Esophagus squamous epithelium (tissue), 5 donors: ENCODE data around the gene NOB1. TPM values are rescaled to one million over a fixed set of nuclear protein-coding genes. Genes with fewer than 3 reads are reported as not detected.
"Not testable (repeated sequence)": the region's sequence is repeated elsewhere in the genome, so short reads cannot be mapped to it uniquely, and the experiment has no call there.

Experiments
- DNase-seq: peaks from one replicate; lab custom pipeline; 2025; lab: John Stamatoyannopoulos, UW
- H3K27ac ChIP-seq, 4 donors: fragments of 200-600 bp; sonication (generic); one replicate each; pipeline ENCODE4 v1.5.1; 2016 to 2019; ENCODE audit warnings: mild to moderate bottlenecking in 1 of 4
- H3K27me3 ChIP-seq, 4 donors: fragments of 200-600 bp; sonication (generic); 1 replicate in 3 of 4; 2 replicates in 1 of 4; pipeline versions ENCODE4 v1.5.1 to v1.6.0; 2017 to 2021; ENCODE audit warnings: antibody characterized with exemption in 1 of 4
- H3K36me3 ChIP-seq, 3 donors: fragments of 200-600 bp; sonication (generic); one replicate each; pipeline ENCODE4 v1.5.1; 2016 to 2019
- H3K4me1 ChIP-seq, 3 donors: fragments of 200-600 bp; sonication (generic); one replicate each; pipeline ENCODE4 v1.5.1; 2017 to 2019
- H3K4me3 ChIP-seq, 4 donors: fragments of 200-600 bp; sonication (generic); 1 replicate in 3 of 4; 2 replicates in 1 of 4; pipeline ENCODE4 v1.5.1; 2016 to 2019; ENCODE audit warnings: mild to moderate bottlenecking in 2 of 4, moderate library complexity in 1 of 4
- H3K9me3 ChIP-seq, 3 donors: fragments of 200-600 bp; sonication (generic); one replicate each; pipeline ENCODE4 v1.5.1; 2016 to 2019
- CTCF ChIP-seq, 6 experiments: fragments of 450-650 bp in 4 of 6; fragments of 200-600 bp in 2 of 6; sonication (generic) in 2 of 6; IDR thresholded peaks; one replicate each; pipeline ENCODE4 v1.5.1; 2016 to 2019; ENCODE audit warnings: antibody characterized with exemption in 6 of 6, mild to moderate bottlenecking in 4 of 6, moderate library complexity in 4 of 6
- POLR2A ChIP-seq, 4 donors: fragments of 450-650 bp; IDR thresholded peaks; one replicate each; pipeline ENCODE4 v1.6.1; 2017; ENCODE audit warnings: antibody characterized with exemption in 4 of 4, mild to moderate bottlenecking in 4 of 4, moderate library complexity in 3 of 4
- WGBS, 2 donors: methylation state at CpG; one replicate each; pipeline ENCODE4 v1.1.5; 2018; 5-methylcytosine and 5-hydroxymethylcytosine counted together
- intact Hi-C: fragments of 100-400 bp; cut with DNase I; formaldehyde crosslinking; loops from one replicate; pipeline ENCODE4 v1.15.0; 2022
- total RNA-seq, 4 donors: library from RNA; depleted of rRNA; stranded (reverse); fragments of >200 nt; gene quantifications; one replicate each; pipeline ENCODE4 v1.1.0, GENCODE V29; 2016
- donor health status: DM: yes; HTN: yes; CAD: no.

The NOB1 gene
- total RNA-seq, 4 donors from 2014 or later: 34.4 to 55.1 (median 45.2) TPM

GRCh38 chr16:69796285-69797118, 41.8 kb upstream of the NOB1 start:
- H3K27ac ChIP-seq: no peak overlapping the region
- WGBS, 2 donors: 42 to 47% methylated on average over 17 to 19 of the region's 19 CpGs
- intact Hi-C loops: loop anchor here (5.0 kb wide), 1 partner anchor 136 kb away; no protein-coding TSS in a partner anchor

GRCh38 chr16:69794486-69794885, 39.8 kb upstream of the NOB1 start:
- Histone ChIP-seq H3K4me1 (peaks cover 0 to 8% (median 0%) of the 10 kb centered on the region in 3 donors), H3K36me3 (peaks cover 0 to 43% (median 6%) of the 10 kb centered on the region in 3 donors), H3K27ac (no peak overlapping the region), H3K4me3 (no peak overlapping the region), H3K27me3 (no peaks in the 10 kb centered on the region), H3K9me3 (no peaks in the 10 kb centered on the region)
- no peak for TF ChIP-seq CTCF (IDR thresholded peaks at IDR 0.05)
- TF ChIP-seq POLR2A (IDR thresholded peaks at IDR 0.05): no peak
- no peak for DNase-seq
- 72 to 73% methylated on average over 2 of the region's 2 CpGs for WGBS, 2 donors
- intact Hi-C loops: no loop called here

More at GRCh38 chr16:69796285-69797118, 41.8 kb upstream of the NOB1 start:
- peak overlapping the region in 1 of 4 donors; percentile 37 for H3K4me3 ChIP-seq
- H3K27me3 ChIP-seq: no peaks in the 10 kb centered on the region
- peaks cover 0 to 44% (median 6%) of the 10 kb centered on the region in 3 donors for H3K36me3 ChIP-seq
- no peaks in the 10 kb centered on the region for H3K9me3 ChIP-seq
- no peak for DNase-seq
- peak; percentile 80 to 93 (median 83) for TF ChIP-seq CTCF (IDR thresholded peaks at IDR 0.05)
- no peak for TF ChIP-seq POLR2A (IDR thresholded peaks at IDR 0.05)
- H3K4me1 ChIP-seq: peaks cover 0 to 8% (median 0%) of the 10 kb centered on the region in 3 donors

- Histone ChIP-seq H3K36me3 (peaks cover 0 to 43% (median 5%) of the 10 kb centered on the region in 3 donors), H3K4me3 (no peak overlapping the region), H3K4me1 (peaks cover 0 to 8% (median 0%) of the 10 kb centered on the region in 3 donors), H3K9me3 (no peaks in the 10 kb centered on the region), H3K27ac (no peak overlapping the region), H3K27me3 (no peaks in the 10 kb centered on the region)
- TF ChIP-seq POLR2A (IDR thresholded peaks at IDR 0.05) (no peak), CTCF (IDR thresholded peaks at IDR 0.05) (no peak)
- intact Hi-C loops: no loop called here
- 76 to 98% methylated on average over 4 of the region's 4 CpGs for WGBS, 2 donors
- no peak for DNase-seq
Observed at GRCh38 chr16:69793526-69793925, 38.8 kb upstream of the NOB1 start.

GRCh38 chr16:69791391-69791847, 36.7 kb upstream of the NOB1 start:
- H3K4me3 ChIP-seq, intact Hi-C loops, H3K27ac ChIP-seq, H3K27me3 ChIP-seq, DNase-seq, H3K4me1 ChIP-seq, H3K9me3 ChIP-seq: not testable (repeated sequence)
- WGBS, 2 donors: 92 to 97% methylated on average over 4 to 6 of the region's 6 CpGs
- H3K36me3 ChIP-seq: peaks cover 0 to 62% (median 9%) of the 10 kb centered on the region in 3 donors

GRCh38 chr16:69787883-69788282, 33.2 kb upstream of the NOB1 start:
- Histone ChIP-seq H3K36me3 (peaks cover 0 to 83% (median 9%) of the 10 kb centered on the region in 3 donors), H3K27me3 (no peaks in the 10 kb centered on the region), H3K27ac (no peak overlapping the region), H3K4me3 (no peak overlapping the region), H3K4me1 (no peaks in the 10 kb centered on the region), H3K9me3 (no peaks in the 10 kb centered on the region)
- 96 to 100% methylated on average over 2 to 4 of the region's 4 CpGs for WGBS, 2 donors
- TF ChIP-seq CTCF (IDR thresholded peaks at IDR 0.05) (no peak), POLR2A (IDR thresholded peaks at IDR 0.05) (no peak)
- intact Hi-C loops: no loop called here
- no peak for DNase-seq
